GM18858 (cell line): Measurements from ENCODE around the gene FST.
A peak's percentile ranks its signal among the peaks of the same experiment; 100 is the strongest.

ENCODE experiments used
- ATAC-seq: cut with Tn5 transposase; IDR thresholded peaks from one replicate; pipeline ENCODE4 v1.9.1; 2021; ENCODE audit not compliant: unreplicated experiment

Gene FST

GRCh38 chr5:53472720-53473510, 7.5 kb upstream of the FST start:
- ATAC-seq = no peak

DNA sequence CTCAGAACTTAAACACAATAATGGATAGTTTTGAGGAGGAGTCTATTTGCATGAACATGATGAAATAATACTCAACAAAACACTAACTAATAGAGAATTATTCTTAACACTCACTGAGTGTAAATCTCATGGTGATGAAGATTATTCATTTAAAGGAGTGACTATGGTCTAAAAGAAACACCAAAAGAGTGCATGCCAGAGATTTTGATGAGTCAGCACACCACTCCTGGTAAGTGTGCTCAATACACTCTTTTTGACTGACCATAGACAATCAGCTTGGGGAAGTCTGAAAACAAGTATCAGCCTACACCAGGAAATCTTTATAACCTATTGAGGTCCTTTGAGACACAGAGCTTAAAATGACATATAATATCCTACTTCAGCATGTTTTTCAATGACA, 6.8 kb upstream of the FST start:
- no peak for ATAC-seq

DNA sequence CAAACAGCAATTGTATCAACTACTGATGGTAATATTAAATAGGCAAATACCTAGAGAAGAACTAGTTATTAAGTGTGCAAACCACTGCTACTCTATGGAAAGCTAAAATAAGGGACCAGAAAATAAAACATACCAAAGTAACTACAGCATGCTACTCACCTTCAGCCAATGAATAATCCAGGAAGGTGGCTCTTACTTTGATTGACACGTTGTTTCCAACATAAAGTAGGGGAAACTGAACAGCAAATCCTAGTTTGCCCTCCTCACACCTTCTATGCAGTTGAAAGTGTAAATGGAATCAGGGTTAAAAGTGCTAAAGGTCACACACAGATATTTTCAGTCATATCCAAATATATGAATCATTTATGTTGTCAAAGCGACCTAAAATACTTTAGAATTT, 5.1 kb upstream of the FST start:
- no peak for ATAC-seq

GRCh38 chr5:53476019-53476418, 4.4 kb upstream of the FST start:
- no peak for ATAC-seq

DNA sequence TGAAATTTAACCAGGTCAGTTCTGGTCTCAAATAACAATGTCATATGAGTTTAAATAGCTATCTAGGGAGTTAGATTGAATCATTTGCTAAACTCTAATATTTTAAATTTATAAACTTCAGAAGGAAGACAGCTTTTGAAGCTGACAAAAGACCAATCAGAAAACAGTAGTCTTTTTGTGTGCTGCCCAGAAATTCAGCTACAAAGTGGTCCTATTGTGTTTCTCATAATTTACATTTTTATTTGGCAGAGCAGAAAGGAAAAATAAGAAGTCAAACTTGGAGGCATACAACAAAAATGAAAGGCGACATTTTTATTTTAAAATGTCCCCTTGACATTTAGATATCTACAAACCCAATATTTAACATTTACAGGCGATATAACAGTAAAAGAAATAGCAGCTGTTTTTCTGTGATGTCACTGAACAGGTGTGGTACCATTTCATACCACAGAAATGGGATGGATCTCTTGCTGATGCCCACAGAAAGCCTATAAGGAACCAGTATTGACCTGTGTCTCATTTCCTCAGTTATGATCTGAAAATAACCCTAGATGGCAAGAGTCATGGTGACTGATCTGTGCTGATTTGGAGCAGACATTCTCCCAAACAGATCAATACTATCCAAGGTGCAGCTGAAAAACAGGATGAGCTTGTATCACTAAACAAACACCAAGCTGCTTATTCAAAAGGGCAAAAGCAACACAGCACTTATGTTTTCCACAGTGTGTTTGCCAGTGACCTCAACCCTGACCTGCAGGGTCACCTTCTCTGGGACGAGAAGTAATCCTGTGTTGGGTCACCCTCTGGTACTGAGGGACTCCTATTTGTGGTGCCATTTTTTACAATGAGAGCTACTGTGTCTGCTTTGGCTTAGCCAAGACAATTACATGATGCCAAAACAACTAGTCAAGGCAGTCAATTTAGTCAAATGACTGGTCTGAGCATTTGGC, 3.6 kb upstream of the FST start:
- no peak for ATAC-seq

- no peak for ATAC-seq
These were observed 1.9 kb upstream of the FST start for GRCh38 chr5:53478411-53479044.

DNA sequence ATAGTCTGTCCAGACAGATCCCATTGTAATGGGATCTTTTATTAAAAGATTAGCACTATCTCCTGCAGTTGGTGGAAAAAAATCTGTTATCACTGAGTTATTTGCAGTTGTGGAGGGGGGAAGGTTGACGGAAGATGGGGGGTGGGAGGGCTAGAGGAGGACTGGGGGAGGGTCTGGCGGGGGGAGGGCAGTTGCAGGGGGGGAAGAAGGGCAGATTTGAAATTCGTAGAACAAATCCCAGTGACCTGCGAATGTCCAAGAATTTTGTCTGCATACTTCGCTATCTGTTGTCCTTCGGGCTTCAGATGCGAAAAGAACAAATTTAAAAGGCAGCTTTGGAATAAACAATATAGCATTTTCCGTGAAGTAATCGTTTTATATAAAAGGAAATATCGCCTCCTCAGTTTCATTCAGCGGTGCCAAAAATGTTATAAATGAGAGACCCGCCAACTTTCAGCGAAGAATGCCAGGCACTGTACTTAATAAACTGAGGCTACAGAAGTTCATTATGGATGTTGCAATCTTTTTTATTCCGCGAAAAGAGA, 1.3 kb upstream of the FST start:
- no peak for ATAC-seq

GRCh38 chr5:53479590-53480415, 626 bp upstream of the FST start:
- no peak for ATAC-seq

GRCh38 chr5:53481159-53481886, 894 bp downstream of the FST start:
- ATAC-seq = no peak

DNA sequence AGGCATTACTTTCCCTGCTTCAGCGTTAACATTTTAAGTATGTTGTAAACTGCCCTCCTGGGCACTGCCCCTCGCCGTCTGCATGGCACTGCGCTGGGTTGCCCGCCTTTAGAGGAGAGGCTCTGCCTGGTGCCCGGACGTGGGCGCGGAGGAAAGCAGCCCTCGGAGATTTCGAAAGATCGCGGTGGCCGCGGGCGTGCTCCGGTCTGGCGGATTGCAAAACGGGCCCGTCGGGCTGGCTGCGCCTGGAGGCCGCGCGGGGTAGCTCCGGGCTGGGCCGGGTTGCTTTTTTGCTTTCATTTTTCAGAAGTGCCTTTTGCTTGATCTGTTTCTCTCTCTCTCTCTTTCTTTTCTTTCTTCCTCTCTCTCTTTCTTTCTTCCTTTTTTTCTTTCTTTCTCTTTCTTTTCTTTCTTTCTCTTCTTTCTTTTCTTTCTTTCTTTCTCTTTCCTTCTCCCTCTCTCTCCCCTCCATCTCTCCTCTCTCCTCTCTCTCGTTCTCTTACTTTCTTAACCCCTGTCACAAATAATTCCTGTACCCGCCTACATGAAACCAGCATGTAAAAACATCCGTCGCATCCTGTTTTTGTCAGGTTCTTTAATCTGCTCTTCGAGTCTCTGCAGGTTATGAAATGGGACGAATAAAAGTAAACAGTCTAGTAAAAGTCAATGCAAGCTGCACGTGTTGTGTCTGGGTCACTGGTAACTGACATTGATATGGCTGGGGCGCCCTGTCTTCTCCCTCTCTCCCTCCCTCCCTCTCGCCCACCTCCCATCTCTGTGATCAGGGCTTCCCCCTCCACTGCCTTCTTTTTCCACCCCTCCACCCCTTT, 1.7 kb downstream of the FST start:
- ATAC-seq = peak; percentile 44

DNA sequence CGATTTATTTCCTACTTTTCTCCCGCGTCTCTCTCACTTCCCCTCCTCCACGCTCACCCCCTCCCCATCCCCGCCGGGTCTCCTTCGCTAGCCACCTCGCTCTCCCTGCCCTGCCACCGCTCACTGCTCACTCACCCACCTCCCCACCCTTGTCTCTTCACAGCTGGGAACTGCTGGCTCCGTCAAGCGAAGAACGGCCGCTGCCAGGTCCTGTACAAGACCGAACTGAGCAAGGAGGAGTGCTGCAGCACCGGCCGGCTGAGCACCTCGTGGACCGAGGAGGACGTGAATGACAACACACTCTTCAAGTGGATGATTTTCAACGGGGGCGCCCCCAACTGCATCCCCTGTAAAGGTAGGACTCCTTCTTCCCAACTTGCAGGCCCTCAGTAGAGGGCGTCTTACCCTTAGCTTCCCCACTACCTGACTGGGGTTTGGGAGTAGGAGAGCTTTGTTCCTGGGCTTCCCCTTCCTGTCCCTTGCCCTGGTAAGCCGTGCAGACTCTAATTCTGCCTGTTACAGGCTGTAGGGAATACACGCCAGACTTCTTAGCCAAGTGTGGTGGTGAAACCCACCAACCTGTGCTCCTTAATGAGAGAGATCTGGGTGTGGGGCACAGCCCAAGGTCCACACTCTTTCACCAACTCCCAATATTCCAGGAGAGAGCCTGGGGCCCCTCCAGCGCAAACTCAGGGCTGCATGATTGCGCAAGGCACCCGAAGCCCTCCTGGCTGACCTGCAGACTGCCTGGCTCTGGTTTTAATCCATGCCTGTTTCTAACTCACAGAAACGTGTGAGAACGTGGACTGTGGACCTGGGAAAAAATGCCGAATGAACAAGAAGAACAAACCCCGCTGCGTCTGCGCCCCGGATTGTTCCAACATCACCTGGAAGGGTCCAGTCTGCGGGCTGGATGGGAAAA, 2.5 kb downstream of the FST start:
- ATAC-seq = no peak

DNA sequence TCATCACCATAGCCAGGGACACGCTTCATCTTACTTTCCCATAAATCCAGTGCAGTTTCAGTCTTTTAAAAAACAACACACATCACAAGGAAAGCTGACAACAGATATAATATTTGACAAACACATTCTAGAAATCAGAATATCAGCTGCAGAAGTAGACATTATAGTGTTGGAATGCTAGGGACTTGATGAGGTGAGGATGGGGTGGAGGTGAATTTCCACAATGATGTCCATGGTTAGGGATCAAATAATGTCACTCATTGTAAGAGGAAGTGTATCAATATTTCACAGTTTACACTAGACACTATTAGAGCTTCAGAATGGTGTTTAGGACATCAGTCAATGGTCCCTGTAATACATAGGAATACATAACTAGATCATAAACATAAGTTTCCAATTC, 7.0 kb downstream of the FST start:
- no peak for ATAC-seq

GRCh38 chr5:53488195-53488722, 7.8 kb downstream of the FST start:
- no peak for ATAC-seq

DNA sequence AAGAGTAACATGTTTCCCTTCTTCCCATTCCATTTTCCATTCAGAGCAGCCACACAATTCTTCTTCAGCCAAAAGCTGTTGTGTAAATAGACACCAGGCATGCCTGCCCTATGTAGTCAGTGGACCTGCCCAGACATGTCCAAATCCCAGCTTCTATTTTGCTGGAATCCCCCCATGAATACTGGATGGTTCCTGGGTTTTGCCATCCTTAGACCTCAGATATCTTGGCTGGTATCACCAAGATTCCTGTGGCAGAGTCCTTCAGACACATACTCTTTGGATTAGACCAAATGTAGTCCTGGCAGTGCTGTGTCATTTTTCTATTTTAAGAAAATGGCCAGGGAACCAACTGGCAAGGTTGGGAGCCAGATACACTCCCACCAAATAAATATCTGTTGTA, 10.3 kb downstream of the FST start:
- no peak for ATAC-seq

DNA sequence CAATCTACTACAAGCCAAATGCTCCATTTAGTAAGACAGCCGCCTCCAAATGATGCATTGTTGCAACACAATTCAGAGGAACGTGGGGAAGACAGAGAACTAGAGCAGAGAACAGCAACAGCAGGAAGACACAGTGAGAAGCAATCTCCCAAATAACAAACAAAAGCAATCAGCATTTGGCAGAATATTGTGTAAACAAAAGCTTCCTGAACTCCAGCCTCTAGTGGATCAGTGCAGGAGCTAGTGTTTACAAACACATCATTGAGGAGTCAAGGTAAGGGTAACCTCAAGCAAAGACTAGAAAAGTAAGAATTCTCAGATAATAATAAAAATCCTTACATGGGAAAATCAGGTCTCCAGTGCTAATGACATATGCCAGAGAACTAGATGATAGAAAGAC, 20.6 kb downstream of the FST start:
- ATAC-seq = no peak

GRCh38 chr5:53503562-53504218, 23.3 kb downstream of the FST start:
- ATAC-seq = no peak

DNA sequence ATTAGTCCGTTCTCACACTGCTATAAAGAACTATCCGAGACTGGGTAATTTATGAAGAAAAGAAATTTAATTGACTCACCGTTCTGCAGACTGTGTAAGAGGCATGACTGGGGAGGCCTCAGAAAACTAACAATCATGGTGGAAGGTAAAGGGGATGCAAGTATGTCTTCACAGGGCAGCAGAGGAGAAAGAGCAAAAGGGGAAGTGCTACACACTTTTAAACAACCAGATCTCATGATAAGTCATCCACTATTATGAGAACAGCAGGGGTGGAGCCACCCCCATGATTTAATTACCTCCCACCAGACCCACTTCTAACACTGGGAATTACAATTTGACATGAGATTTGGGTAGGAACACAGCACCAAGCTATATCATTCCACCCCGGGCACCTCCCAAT, 26.6 kb downstream of the FST start:
- no peak for ATAC-seq
